ENCODE results near the gene UBXN2A.
"Not testable (repeated sequence)": the region's sequence is repeated elsewhere in the genome, so short reads cannot be mapped to it uniquely, and the experiment has no call there.

Gene UBXN2A

GRCh38 chr2:24014902-24015301, 74.6 kb downstream of the UBXN2A start:
- ATAC-seq, result not testable (repeated sequence)

GRCh38 chr2:24015562-24016375, 75.5 kb downstream of the UBXN2A start:
- ATAC-seq, result no peak

- ATAC-seq, result no peak
These were observed 76.1 kb downstream of the UBXN2A start for GRCh38 chr2:24016376-24016761.

- no peak for ATAC-seq
These were observed 76.8 kb downstream of the UBXN2A start for GRCh38 chr2:24016853-24017703.

- ATAC-seq, result no peak
These were observed 77.4 kb downstream of the UBXN2A start for GRCh38 chr2:24017711-24018110.

- no peak for ATAC-seq
These were observed 78.0 kb downstream of the UBXN2A start for GRCh38 chr2:24018241-24018640.

GRCh38 chr2:24019729-24020128, 79.5 kb downstream of the UBXN2A start:
- ATAC-seq, result no peak

GRCh38 chr2:24020244-24020643, 80.0 kb downstream of the UBXN2A start:
- no peak for ATAC-seq

- peak in 1 of 2 donors; percentile 33 for ATAC-seq
These were observed 81.1 kb downstream of the UBXN2A start for GRCh38 chr2:24021122-24021998.

GRCh38 chr2:24022324-24022974, 82.2 kb downstream of the UBXN2A start:
- ATAC-seq, result no peak

GRCh38 chr2:24022975-24023575, 82.8 kb downstream of the UBXN2A start:
- ATAC-seq, result no peak

GRCh38 chr2:24024018-24024417, 83.8 kb downstream of the UBXN2A start:
- ATAC-seq, result no peak

- no peak for ATAC-seq
These were observed 84.9 kb downstream of the UBXN2A start for GRCh38 chr2:24024996-24025663.

GRCh38 chr2:24026233-24026632, 86.0 kb downstream of the UBXN2A start:
- ATAC-seq, result no peak

- ATAC-seq, result no peak
These were observed 98.7 kb downstream of the UBXN2A start for GRCh38 chr2:24038786-24039499.

GRCh38 chr2:24040511-24040910, 100.2 kb downstream of the UBXN2A start:
- ATAC-seq, result no peak

- not testable (repeated sequence) for ATAC-seq
These were observed 102.9 kb downstream of the UBXN2A start for GRCh38 chr2:24043133-24043532.

GRCh38 chr2:24045511-24046508, 105.5 kb downstream of the UBXN2A start:
- ATAC-seq, result no peak

- ATAC-seq, result no peak
These were observed 106.3 kb downstream of the UBXN2A start for GRCh38 chr2:24046599-24046929.
